Upper lobe of right lung (tissue), 1 donor: Measurements from ENCODE around the gene DOC2B. TPM values are rescaled to one million over a fixed set of nuclear protein-coding genes. Genes with fewer than 3 reads are reported as not detected.
"Not testable (repeated sequence)": the region's sequence is repeated elsewhere in the genome, so short reads cannot be mapped to it uniquely, and the experiment has no call there.

Experiments
- ATAC-seq: fragments of 200-7000 bp; cut with Tn5 transposase; one replicate; pipeline ENCODE4 v1.9.1; 2020; ENCODE audit warnings: mild to moderate bottlenecking, moderate library complexity
- DNase-seq: peaks from one replicate; pipeline ENCODE4 v3.0.0-alpha.2; 2020
- H3K27ac ChIP-seq: fragments of 200-600 bp; one replicate; pipeline ENCODE4 v1.8.0; 2022
- H3K27me3 ChIP-seq: fragments of 200-600 bp; one replicate; pipeline ENCODE4 v1.8.0; 2022; ENCODE audit warnings: mild to moderate bottlenecking
- H3K36me3 ChIP-seq: fragments of 200-600 bp; one replicate; pipeline ENCODE4 v1.8.0; 2022
- H3K4me1 ChIP-seq: fragments of 200-600 bp; one replicate; pipeline ENCODE4 v1.8.0; 2022
- H3K4me3 ChIP-seq: fragments of 200-600 bp; one replicate; pipeline ENCODE4 v1.8.0; 2022; ENCODE audit warnings: mild to moderate bottlenecking
- H3K9me3 ChIP-seq: fragments of 200-600 bp; one replicate; pipeline ENCODE4 v1.8.0; 2022
- CTCF ChIP-seq: fragments of 200-600 bp; IDR thresholded peaks from one replicate; pipeline ENCODE4 v1.8.0; 2022; ENCODE audit warnings: antibody characterized with exemption
- intact Hi-C: fragments of 100-400 bp; cut with DNase I; formaldehyde crosslinking; loops from one replicate; pipeline ENCODE4 v1.11.0; 2022
- total RNA-seq: library from RNA; stranded (reverse); fragmentation: NEBNext Ultra II Directional; extraction: Animal tissue kit (Norgen Biotek cat#: 25700); gene quantifications from one replicate; pipeline ENCODE4 v1.2.1, GENCODE V29; 2021
- donor health status: DM: no; HTN: yes; CAD: no; lungs with severe emphysema.

Gene DOC2B
- total RNA-seq, 1 donor from 2014 or later = 13.7 TPM

- Histone ChIP-seq H3K4me1 (no peaks in the 10 kb centered on the region), H3K36me3 (no peaks in the 10 kb centered on the region), H3K9me3 (no peaks in the 10 kb centered on the region), H3K27ac (no peak overlapping the region), H3K4me3 (no peak overlapping the region), H3K27me3 (no peaks in the 10 kb centered on the region)
- no peak for TF ChIP-seq CTCF
- ATAC-seq (no peak), DNase-seq (no peak)
- intact Hi-C loops = no loop called here
Observed at GRCh38 chr17:213286-214105, 32.0 kb upstream of the DOC2B start.

GRCh38 chr17:210402-210801 is 29.0 kb upstream of the DOC2B start:
- TF ChIP-seq CTCF = no peak
- Histone ChIP-seq H3K9me3 (no peaks in the 10 kb centered on the region), H3K4me1 (no peaks in the 10 kb centered on the region), H3K4me3 (no peak overlapping the region), H3K27me3 (no peaks in the 10 kb centered on the region), H3K36me3 (no peaks in the 10 kb centered on the region), H3K27ac (no peak overlapping the region)
- no peak for DNase-seq
- ATAC-seq = no peak
- intact Hi-C loops = no loop called here

- no peak overlapping the region for H3K27ac ChIP-seq
- TF ChIP-seq CTCF = no peak
- no peaks in the 10 kb centered on the region for H3K4me1 ChIP-seq
- intact Hi-C loops = no loop called here
- ATAC-seq = no peak
- no peaks in the 10 kb centered on the region for H3K27me3 ChIP-seq
- H3K9me3 ChIP-seq = no peaks in the 10 kb centered on the region
- no peak overlapping the region for H3K4me3 ChIP-seq
- no peaks in the 10 kb centered on the region for H3K36me3 ChIP-seq
- DNase-seq = no peak
Observed at GRCh38 chr17:208429-208828, 27.0 kb upstream of the DOC2B start.

GRCh38 chr17:207775-208174 is 26.3 kb upstream of the DOC2B start:
- no peak overlapping the region for H3K27ac ChIP-seq
- TF ChIP-seq CTCF = no peak
- H3K9me3 ChIP-seq = no peaks in the 10 kb centered on the region
- intact Hi-C loops = no loop called here
- no peak for DNase-seq
- H3K4me3 ChIP-seq = no peak overlapping the region
- no peaks in the 10 kb centered on the region for H3K27me3 ChIP-seq
- H3K4me1 ChIP-seq = no peaks in the 10 kb centered on the region
- ATAC-seq = no peak
- H3K36me3 ChIP-seq = no peaks in the 10 kb centered on the region

- Histone ChIP-seq H3K9me3 (no peaks in the 10 kb centered on the region), H3K27ac (no peak overlapping the region), H3K4me3 (no peak overlapping the region), H3K27me3 (no peaks in the 10 kb centered on the region), H3K4me1 (no peaks in the 10 kb centered on the region), H3K36me3 (no peaks in the 10 kb centered on the region)
- DNase-seq (no peak), ATAC-seq (no peak)
- intact Hi-C loops = no loop called here
- no peak for TF ChIP-seq CTCF
Observed at GRCh38 chr17:206941-207560, 25.6 kb upstream of the DOC2B start.

GRCh38 chr17:206484-206883 is 25.0 kb upstream of the DOC2B start:
- DNase-seq, ATAC-seq, H3K4me3 ChIP-seq, intact Hi-C loops, H3K36me3 ChIP-seq, H3K27me3 ChIP-seq, H3K4me1 ChIP-seq, H3K9me3 ChIP-seq, H3K27ac ChIP-seq: not testable (repeated sequence)
